Mesodermal cell (in vitro differentiated cells): ENCODE results near the gene ARHGAP24.
"Not testable (repeated sequence)": the region's sequence is repeated elsewhere in the genome, so short reads cannot be mapped to it uniquely, and the experiment has no call there.

Experiments
- H3K27ac ChIP-seq: 2 replicates; pipeline ENCODE4 v1.7.0; 2013; ENCODE audit warnings: mild to moderate bottlenecking, low read depth, low read length, moderate library complexity; ENCODE audit not compliant: severe bottlenecking
- H3K36me3 ChIP-seq: 2 replicates; pipeline ENCODE4 v1.7.1; 2013; ENCODE audit warnings: mild to moderate bottlenecking, low read length, moderate library complexity; ENCODE audit not compliant: control insufficient read depth, insufficient read depth
- H3K4me1 ChIP-seq: one replicate; pipeline ENCODE4 v1.7.1; 2013; ENCODE audit warnings: mild to moderate bottlenecking, low read length; ENCODE audit not compliant: insufficient read depth, control insufficient read depth, poor library complexity, severe bottlenecking
- H3K4me3 ChIP-seq: 2 replicates; pipeline ENCODE4 v1.7.0; 2013; ENCODE audit warnings: low read length, control low read depth, mild to moderate bottlenecking; ENCODE audit not compliant: insufficient read depth, poor library complexity, severe bottlenecking; ENCODE audit errors: extremely low read depth
- H3K9me3 ChIP-seq: 2 replicates; pipeline ENCODE4 v1.7.1; 2013; ENCODE audit warnings: mild to moderate bottlenecking, low read length, moderate library complexity; ENCODE audit not compliant: control insufficient read depth
- WGBS, 2 experiments: methylation state at CpG; one replicate each; pipeline ENCODE4 v1.1.5; 2013; ENCODE audit warnings: missing lambda C conversion rate in 2 of 2; ENCODE audit not compliant: insufficient coverage in 2 of 2; 5-methylcytosine and 5-hydroxymethylcytosine counted together

The ARHGAP24 gene

GRCh38 chr4:85909851-85910250 lies 434.9 kb downstream of the ARHGAP24 start:
- Histone ChIP-seq H3K9me3 (no peaks in the 10 kb centered on the region), H3K27ac (no peak overlapping the region), H3K4me3 (no peak overlapping the region), H3K4me1 (no peaks in the 10 kb centered on the region), H3K36me3 (no peaks in the 10 kb centered on the region)
- 93% methylated on average over 6 to 10 of the region's 10 CpGs for whole genome bisulfite sequencing, 2 experiments

DNA sequence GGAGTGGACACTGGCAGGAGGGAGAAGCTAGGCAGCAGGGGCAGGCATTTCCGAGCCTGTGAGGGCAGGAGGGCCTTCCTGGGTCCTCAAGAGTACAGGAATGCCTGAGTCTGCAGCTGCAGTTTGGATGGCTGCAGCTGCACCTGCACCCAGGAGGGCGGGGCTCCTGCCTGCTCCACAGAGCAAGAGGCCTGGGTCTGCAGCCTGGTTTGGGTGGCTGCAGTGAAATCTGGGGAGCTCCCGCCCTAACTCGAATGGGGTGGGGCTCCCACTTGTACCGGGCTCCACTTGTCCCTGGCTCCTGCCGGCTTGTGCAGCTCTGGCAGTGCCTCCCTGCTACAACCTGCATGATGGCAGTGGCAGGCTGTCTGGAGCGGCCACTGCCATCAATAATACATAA lies 436.0 kb downstream of the ARHGAP24 start:
- Histone ChIP-seq H3K9me3 (no peaks in the 10 kb centered on the region), H3K36me3 (no peaks in the 10 kb centered on the region), H3K4me3 (no peak overlapping the region), H3K27ac (no peak overlapping the region), H3K4me1 (no peaks in the 10 kb centered on the region)
- WGBS, 2 experiments: 86 to 92% methylated on average over 3 to 6 of the region's 7 CpGs

- Histone ChIP-seq H3K4me1 (no peaks in the 10 kb centered on the region), H3K9me3 (no peaks in the 10 kb centered on the region), H3K27ac (no peak overlapping the region), H3K36me3 (no peaks in the 10 kb centered on the region), H3K4me3 (no peak overlapping the region)
- 89 to 100% methylated on average over 1 to 2 of the region's 5 CpGs for WGBS, 2 experiments
Measured at GRCh38 chr4:85913931-85914694, 439.2 kb downstream of the ARHGAP24 start.

- H3K4me1 ChIP-seq, H3K27ac ChIP-seq, H3K36me3 ChIP-seq, H3K4me3 ChIP-seq, H3K9me3 ChIP-seq: not testable (repeated sequence)
- no CpG with 5 or more reads among the region's 6 CpGs for WGBS, 2 experiments
Measured at GRCh38 chr4:85915570-85915969, 440.6 kb downstream of the ARHGAP24 start.

DNA sequence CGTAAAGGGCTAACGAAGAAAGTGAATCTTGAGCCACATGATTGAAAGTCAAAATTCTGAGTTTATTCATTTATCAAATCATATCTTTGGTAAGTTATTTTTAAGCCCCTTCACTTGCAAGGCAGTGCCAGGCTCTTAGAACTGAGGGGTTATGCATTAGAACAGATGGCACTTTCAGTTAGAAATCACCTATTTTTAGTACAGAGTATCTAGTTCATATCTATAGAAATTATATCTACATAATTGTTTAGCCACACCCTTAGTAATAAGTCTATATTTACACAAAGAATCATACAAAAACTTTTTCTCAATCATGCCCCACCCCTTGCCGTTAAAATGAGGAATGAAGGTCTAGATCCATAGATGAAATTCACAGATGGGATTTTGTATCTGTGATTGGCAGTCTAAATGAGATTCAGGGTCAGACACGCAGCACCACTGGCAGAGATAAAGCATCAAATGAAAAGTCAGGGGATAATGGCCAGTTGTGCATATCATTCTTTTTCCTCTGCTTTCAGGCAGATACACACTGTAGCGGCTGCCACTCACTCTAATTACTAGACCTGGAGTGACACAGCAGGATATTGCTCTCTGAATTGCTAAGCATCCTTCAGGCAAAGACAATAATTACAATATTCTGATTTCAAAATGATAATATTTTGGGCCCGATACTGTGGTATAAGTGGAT lies 444.4 kb downstream of the ARHGAP24 start:
- Histone ChIP-seq H3K9me3 (no peaks in the 10 kb centered on the region), H3K4me1 (no peaks in the 10 kb centered on the region), H3K27ac (no peak overlapping the region), H3K4me3 (no peak overlapping the region), H3K36me3 (no peaks in the 10 kb centered on the region)
- 87 to 90% methylated on average over 2 to 3 of the region's 6 CpGs for WGBS, 2 experiments

- no peaks in the 10 kb centered on the region for H3K36me3 ChIP-seq
- H3K27ac ChIP-seq: no peak overlapping the region
- no peaks in the 10 kb centered on the region for H3K4me1 ChIP-seq
- no peak overlapping the region for H3K4me3 ChIP-seq
- WGBS, 2 experiments: 86 to 91% methylated on average over 3 of the region's 6 CpGs
- H3K9me3 ChIP-seq: no peaks in the 10 kb centered on the region
Measured at GRCh38 chr4:85925071-85925470, 450.1 kb downstream of the ARHGAP24 start.

DNA sequence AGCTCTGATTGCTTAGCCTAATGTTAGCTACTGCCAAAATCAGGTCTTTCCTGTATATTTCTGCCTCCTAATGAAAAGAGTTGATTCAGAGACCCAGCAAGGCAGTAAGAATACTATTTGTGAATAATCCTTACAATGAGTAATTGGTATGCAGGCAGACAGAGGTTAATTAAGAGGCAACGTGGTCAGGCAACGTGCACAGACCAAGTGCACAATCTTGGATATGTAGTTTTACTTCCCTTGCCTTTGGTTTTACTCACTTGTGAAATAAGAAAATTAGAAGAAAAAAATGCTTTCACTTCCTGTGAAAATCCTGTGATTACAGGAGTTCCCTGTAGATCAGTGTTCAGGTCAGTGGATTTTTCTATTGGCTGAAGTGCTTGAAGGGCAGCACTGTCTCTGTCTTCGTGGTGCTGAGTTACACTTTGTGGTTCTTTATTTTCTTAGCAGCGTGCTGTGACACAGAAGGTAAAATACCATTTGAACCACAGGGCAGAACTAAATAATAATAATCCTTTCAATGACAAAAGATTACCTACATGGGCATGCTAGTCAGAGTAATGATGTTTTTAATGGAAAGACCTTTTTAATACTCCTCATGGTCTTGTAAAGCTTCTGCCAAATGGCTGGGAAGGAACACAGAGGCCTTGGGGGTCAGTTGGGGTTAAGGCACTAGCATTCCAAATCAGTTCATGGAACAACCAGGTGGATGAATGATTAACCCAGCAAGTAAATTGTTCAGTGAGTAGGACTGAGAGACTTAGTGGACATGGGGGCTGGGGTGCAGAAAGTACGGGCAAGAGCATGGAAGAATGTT lies 454.0 kb downstream of the ARHGAP24 start:
- Histone ChIP-seq H3K9me3 (no peaks in the 10 kb centered on the region), H3K27ac (no peak overlapping the region), H3K36me3 (no peaks in the 10 kb centered on the region), H3K4me3 (no peak overlapping the region), H3K4me1 (peaks cover 3% of the 10 kb centered on the region)
- 94% methylated on average over 2 of the region's 5 CpGs; no CpG with 5 or more reads in 1 of the 2 experiments for WGBS, 2 experiments

GRCh38 chr4:85929961-85930665 lies 455.2 kb downstream of the ARHGAP24 start:
- Histone ChIP-seq H3K9me3 (no peaks in the 10 kb centered on the region), H3K4me1 (peaks cover 3% of the 10 kb centered on the region), H3K4me3 (no peak overlapping the region), H3K36me3 (no peaks in the 10 kb centered on the region), H3K27ac (no peak overlapping the region)
- WGBS, 2 experiments: 35% methylated on average over 5 of the region's 10 CpGs; no CpG with 5 or more reads in 1 of the 2 experiments

GRCh38 chr4:85932500-85933290 lies 457.7 kb downstream of the ARHGAP24 start:
- no peak overlapping the region for H3K27ac ChIP-seq
- H3K4me1 ChIP-seq: peaks cover 3% of the 10 kb centered on the region
- H3K9me3 ChIP-seq: no peaks in the 10 kb centered on the region
- H3K36me3 ChIP-seq: no peaks in the 10 kb centered on the region
- H3K4me3 ChIP-seq: no peak overlapping the region
- WGBS, 2 experiments: 81 to 92% methylated on average over 13 to 17 of the region's 18 CpGs

DNA sequence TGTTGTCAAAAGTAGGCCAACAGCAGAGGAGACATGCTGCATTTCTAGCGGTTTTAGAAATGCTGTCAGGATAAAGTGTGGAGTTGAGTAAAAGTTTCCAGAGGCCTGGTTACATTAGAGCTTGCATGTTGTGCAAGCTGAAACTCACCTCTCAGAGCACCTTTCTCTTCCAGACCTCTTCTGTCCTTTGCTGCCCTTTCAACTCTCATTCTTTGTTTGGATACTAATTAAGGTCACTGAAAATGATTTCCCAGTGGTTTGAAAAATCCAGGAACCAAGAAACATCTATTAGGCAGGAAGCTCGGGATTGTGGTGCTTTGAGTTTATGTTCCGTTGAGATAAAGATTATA lies 458.3 kb downstream of the ARHGAP24 start:
- Histone ChIP-seq H3K27ac (no peak overlapping the region), H3K36me3 (no peaks in the 10 kb centered on the region), H3K4me3 (no peak overlapping the region), H3K9me3 (no peaks in the 10 kb centered on the region), H3K4me1 (peaks cover 3% of the 10 kb centered on the region)
- WGBS, 2 experiments: no CpG with 5 or more reads among the region's 3 CpGs
